Natural killer cell treated with Interleukin-12 subunit alpha and Interleukin-12 subunit beta and Interleukin-15 and Interleukin-18, amount 100 ng/mL, for 72 hours (primary cell): ENCODE measurements around the gene SOBP. TPM values are rescaled to one million over a fixed set of nuclear protein-coding genes. Genes with fewer than 3 reads are reported as not detected.

Experiments used
- ATAC-seq, 2 donors: fragments of 150-1000 bp; cut with Tn5 transposase in 1 of 2; sonication (Bioruptor Pico), chemical (Tn5 transposase) in 1 of 2; 2 replicates each; pipeline ENCODE4 v1.10.0; 2021
- DNase-seq: peaks from one replicate; pipeline ENCODE4 v3.0.0; 2022; ENCODE audit warnings: low spot score
- H3K27ac Mint-ChIP-seq, 2 donors: 1 replicate in 1 of 2; 2 replicates in 1 of 2; pipeline ENCODE4 v1.8.0; 2022; ENCODE audit warnings: mixed read lengths in 2 of 2, mild to moderate bottlenecking in 1 of 2, moderate library complexity in 1 of 2
- H3K27me3 Mint-ChIP-seq, 2 donors: 1 replicate in 1 of 2; 2 replicates in 1 of 2; pipeline ENCODE4 v1.8.0; 2022; ENCODE audit warnings: mixed read lengths in 2 of 2
- H3K36me3 Mint-ChIP-seq: one replicate; pipeline ENCODE4 v1.8.0; 2022; ENCODE audit warnings: mixed read lengths
- H3K4me1 Mint-ChIP-seq, 2 donors: 1 replicate in 1 of 2; 2 replicates in 1 of 2; pipeline ENCODE4 v1.8.0; 2022; ENCODE audit warnings: low read depth in 2 of 2, mixed read lengths in 2 of 2, mild to moderate bottlenecking in 1 of 2
- H3K4me3 Mint-ChIP-seq: one replicate; pipeline ENCODE4 v1.8.0; 2022; ENCODE audit warnings: mixed read lengths
- H3K9me3 Mint-ChIP-seq: 2 replicates; pipeline ENCODE4 v1.8.0; 2022; ENCODE audit warnings: mixed read lengths
- total RNA-seq, 2 donors: library from RNA; stranded (reverse); gene quantifications; one replicate each; pipeline ENCODE4 v1.2.3, GENCODE V29; 2022

SOBP gene, protein sequence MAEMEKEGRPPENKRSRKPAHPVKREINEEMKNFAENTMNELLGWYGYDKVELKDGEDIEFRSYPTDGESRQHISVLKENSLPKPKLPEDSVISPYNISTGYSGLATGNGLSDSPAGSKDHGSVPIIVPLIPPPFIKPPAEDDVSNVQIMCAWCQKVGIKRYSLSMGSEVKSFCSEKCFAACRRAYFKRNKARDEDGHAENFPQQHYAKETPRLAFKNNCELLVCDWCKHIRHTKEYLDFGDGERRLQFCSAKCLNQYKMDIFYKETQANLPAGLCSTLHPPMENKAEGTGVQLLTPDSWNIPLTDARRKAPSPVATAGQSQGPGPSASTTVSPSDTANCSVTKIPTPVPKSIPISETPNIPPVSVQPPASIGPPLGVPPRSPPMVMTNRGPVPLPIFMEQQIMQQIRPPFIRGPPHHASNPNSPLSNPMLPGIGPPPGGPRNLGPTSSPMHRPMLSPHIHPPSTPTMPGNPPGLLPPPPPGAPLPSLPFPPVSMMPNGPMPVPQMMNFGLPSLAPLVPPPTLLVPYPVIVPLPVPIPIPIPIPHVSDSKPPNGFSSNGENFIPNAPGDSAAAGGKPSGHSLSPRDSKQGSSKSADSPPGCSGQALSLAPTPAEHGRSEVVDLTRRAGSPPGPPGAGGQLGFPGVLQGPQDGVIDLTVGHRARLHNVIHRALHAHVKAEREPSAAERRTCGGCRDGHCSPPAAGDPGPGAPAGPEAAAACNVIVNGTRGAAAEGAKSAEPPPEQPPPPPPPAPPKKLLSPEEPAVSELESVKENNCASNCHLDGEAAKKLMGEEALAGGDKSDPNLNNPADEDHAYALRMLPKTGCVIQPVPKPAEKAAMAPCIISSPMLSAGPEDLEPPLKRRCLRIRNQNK
- under 1 TPM; 0.05 to 0.84 TPM for total RNA-seq

DNA sequence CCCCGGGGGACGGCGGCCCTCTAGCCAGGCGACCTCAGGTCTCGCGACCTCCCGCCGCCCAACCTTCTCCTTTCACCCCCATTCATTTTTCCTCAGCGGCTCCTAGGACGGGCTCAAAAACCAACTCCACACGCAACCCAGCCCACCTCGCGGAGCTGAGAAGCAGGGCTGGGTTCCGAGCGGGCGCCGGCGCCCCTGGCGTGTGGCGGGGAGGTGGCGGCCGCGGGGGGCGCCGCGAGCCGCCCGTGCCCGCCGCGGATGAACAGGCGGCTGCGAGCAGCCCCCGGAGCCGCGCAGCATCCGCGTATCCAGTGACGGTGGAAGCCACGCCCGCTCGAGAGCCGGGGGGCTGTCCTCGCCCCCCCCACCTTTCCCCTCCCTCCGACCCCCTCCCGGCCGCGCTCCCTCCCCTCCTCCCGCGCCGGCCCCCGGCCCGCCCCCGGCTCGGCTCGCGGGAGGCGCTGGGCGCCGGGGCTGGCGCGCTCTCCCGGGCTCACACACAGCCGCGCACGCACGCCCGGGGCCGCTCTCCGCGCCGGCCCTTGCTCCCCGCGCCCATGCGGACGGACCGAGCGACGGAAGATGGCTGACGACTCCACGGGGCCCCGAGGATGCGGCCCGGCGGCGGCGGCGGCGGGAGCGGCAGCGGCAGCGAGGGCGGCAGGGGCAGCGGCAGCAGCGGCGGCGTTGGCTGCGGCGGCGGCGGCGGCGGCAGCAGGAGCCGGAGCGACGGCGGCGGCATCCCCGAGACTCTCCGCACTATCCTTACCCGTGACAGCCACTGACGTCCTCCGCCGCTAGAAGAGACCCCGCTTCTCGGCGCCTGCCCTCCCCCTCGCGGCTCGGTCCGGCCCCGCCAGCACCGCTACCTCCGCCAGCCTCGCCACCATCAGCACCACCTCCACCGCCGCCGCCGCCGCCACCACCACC, at the start of gene SOBP:
Gene SOBP, plus strand, starts transcription at position 482 of the 930 bp plus-strand sequence. CDS start 500 bp downstream, outside the sequence.
- H3K4me3 Mint-ChIP-seq, result peak within 1 kb of the TSS; percentile 91
- H3K9me3 Mint-ChIP-seq, result no peaks in the 10 kb centered on the region
- H3K36me3 Mint-ChIP-seq, result peaks cover 6% of the 10 kb centered on the region
- H3K4me1 Mint-ChIP-seq, result peaks cover 14 to 16% of the 10 kb centered on the region in 2 donors
- peaks cover 34 to 36% of the 10 kb centered on the region in 2 donors for H3K27me3 Mint-ChIP-seq
- H3K27ac Mint-ChIP-seq, result no peak within 1 kb of the TSS
- ATAC-seq (peak; percentile 69 to 75), DNase-seq (no peak)

DNA sequence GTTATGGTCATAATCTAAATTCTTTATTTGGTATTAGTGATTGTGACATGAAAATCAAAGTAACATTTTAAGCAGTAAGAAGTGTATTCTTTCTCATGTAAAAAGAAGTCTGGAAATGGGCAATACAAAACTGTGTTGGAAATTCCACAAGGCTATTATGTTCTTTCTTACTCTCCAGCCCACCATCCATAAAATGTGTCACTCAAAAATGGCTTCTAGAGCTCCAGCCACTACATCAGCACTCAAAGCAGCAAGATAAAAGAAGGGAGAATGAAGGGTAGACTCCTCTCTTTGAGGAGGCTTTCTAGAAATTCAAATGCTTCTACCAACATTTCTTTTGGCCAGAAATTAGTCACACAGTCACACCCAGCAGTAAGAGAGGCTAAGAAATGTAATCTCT, 49.0 kb upstream of the SOBP start:
- no peaks in the 10 kb centered on the region for H3K9me3 Mint-ChIP-seq
- peaks cover 4% of the 10 kb centered on the region for H3K36me3 Mint-ChIP-seq
- H3K4me1 Mint-ChIP-seq, result peaks cover 16 to 23% of the 10 kb centered on the region in 2 donors
- no peak overlapping the region for H3K27ac Mint-ChIP-seq
- ATAC-seq (no peak), DNase-seq (no peak)
- no peak overlapping the region for H3K4me3 Mint-ChIP-seq
- no peaks in the 10 kb centered on the region for H3K27me3 Mint-ChIP-seq

DNA sequence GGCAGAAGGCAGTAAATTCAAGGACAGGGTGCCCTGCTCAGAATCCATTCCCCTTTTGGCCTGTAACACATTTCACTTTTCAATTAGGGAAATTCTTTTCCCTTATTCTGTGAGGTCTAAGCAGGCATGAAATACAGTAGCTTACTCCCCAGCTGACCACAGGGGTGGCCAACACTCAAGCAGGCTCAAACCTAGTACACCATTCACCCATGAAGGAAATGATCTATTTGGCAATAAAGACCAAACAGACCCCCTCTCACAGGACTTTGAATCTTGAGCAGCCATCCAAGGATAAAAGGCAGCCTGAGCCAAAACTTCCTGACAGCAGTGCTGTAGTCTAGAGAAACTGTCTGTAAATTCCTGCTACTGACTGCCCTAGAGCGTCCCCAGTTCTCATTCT, 48.2 kb upstream of the SOBP start:
- H3K27ac Mint-ChIP-seq, result no peak overlapping the region
- no peak overlapping the region for H3K4me3 Mint-ChIP-seq
- peaks cover 16 to 23% of the 10 kb centered on the region in 2 donors for H3K4me1 Mint-ChIP-seq
- ATAC-seq (no peak), DNase-seq (no peak)
- peaks cover 7% of the 10 kb centered on the region for H3K36me3 Mint-ChIP-seq
- H3K27me3 Mint-ChIP-seq, result no peaks in the 10 kb centered on the region
- H3K9me3 Mint-ChIP-seq, result peaks cover under 1% of the 10 kb centered on the region

DNA sequence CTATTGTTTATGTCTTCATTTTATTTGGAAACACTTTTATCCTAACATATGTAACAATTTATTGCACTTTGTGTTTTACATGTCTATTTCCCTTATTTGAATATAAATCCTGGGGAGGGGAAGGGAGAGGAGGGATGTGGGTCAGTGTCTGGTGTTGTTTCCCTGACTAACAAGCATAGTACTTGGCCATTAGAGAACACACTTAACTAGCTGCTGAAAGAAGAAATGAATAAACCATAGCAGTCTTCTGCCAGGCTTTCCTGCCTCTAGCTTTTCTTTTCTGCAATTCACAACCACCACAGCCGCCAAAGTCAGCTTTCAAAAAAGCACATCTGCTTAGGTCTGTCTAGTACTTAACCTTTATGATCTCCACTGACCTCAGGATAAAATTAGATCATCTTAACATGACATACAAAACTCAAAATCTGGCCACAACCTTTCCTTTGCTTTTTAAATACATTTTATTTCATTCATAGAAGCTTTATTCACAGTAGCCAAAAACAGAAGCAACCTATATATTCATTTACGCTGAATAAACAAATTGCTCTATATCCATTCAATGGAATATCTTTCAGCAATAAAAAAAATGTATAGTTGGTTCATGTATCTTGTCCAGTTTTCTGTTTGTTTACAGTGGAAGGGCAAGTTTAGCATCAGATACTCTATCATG, 46.8 kb upstream of the SOBP start:
- Mint-ChIP-seq H3K4me1 (peaks cover 11 to 18% of the 10 kb centered on the region in 2 donors), H3K27me3 (no peaks in the 10 kb centered on the region), H3K27ac (no peak overlapping the region), H3K4me3 (no peak overlapping the region), H3K36me3 (peaks cover 12% of the 10 kb centered on the region), H3K9me3 (peaks cover 3% of the 10 kb centered on the region)
- ATAC-seq (no peak), DNase-seq (no peak)

DNA sequence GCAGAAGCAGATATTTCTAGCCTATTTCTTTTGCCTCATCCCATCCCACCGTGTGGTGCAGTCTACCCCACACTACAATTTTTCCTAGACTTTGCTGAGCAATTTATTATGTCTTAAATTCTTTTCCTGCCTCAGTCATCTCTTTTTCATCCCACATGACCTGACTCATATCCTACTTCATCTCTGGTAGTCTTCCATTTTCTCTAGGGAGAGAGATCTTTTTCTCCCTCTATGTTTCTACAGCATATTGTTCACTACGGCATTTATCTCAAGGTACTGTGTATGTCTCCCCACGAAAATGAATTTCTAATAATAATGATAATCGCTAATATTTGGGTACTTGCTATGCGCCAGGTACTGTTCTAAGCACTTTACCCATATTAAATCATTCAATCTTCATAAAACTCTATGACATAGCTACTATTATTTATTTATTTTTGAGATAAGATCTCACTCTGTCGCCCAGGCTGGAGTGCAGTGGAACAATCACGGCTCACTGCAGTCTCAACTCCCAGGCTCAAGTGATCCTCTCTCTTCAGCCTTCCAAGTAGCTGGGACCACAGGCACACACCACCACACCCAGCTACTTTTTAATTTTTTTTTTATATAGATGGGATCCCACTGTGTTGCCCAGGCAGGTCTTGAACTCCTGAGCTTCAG, 46.2 kb upstream of the SOBP start:
- Mint-ChIP-seq H3K9me3 (peaks cover 8% of the 10 kb centered on the region), H3K27me3 (no peaks in the 10 kb centered on the region), H3K36me3 (peaks cover 19% of the 10 kb centered on the region), H3K4me1 (peaks cover 13 to 18% of the 10 kb centered on the region in 2 donors), H3K27ac (no peak overlapping the region), H3K4me3 (no peak overlapping the region)
- no peak for DNase-seq
- ATAC-seq, result no peak

DNA sequence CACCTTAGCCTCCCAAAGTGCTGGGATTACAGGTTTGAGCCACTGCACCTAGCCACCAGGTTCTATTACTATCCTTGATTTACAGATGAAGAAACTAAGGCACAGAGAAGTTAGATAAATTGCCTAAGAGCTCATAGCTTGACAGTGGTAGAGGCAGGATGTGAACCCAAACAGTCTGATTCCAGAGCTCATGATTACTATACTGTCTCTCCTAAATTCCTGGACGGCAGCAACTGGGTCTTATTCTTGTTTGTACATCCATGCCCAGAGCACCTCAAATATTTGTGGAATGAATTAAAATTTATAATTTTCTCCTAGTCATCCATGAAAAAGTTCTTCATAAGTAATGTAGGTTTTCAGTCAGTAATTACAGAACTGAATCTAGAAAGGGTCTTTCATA, 45.6 kb upstream of the SOBP start:
- ATAC-seq (no peak), DNase-seq (no peak)
- no peaks in the 10 kb centered on the region for H3K27me3 Mint-ChIP-seq
- H3K36me3 Mint-ChIP-seq, result peaks cover 23% of the 10 kb centered on the region
- peaks cover 8% of the 10 kb centered on the region for H3K9me3 Mint-ChIP-seq
- no peak overlapping the region for H3K4me3 Mint-ChIP-seq
- H3K4me1 Mint-ChIP-seq, result peaks cover 13 to 18% of the 10 kb centered on the region in 2 donors
- H3K27ac Mint-ChIP-seq, result no peak overlapping the region

DNA sequence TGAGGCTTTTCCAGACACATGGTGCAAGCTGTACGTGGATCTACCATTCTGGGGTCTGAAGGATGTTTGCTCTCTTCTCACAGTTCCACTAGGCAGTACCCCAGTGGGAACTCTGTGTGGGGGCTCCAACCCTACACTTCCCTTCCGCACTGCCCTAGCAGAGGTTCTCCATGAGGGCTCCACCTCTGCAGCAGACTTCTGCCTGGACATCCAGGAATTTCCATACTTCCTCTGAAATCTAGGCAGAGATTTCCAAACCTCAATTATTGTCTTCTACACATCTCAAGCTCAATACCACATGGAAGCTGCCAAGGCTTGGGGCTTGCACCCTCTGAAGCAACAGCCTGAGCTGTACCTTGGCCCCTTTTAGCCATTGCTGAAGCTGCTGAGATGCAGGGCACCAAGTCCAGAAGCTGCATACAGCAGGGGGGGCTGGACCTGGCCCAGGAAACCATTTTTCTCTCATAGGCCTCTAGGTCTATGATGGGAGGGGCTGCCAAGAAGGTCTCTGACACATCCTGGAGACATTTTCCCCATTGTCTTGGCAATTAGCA, 42.2 kb upstream of the SOBP start:
- H3K4me1 Mint-ChIP-seq, result peaks cover 3 to 7% of the 10 kb centered on the region in 2 donors
- DNase-seq (no peak), ATAC-seq (no peak)
- H3K36me3 Mint-ChIP-seq, result peaks cover 26% of the 10 kb centered on the region
- H3K9me3 Mint-ChIP-seq, result peaks cover 11% of the 10 kb centered on the region
- no peak overlapping the region for H3K4me3 Mint-ChIP-seq
- no peaks in the 10 kb centered on the region for H3K27me3 Mint-ChIP-seq
- no peak overlapping the region for H3K27ac Mint-ChIP-seq

DNA sequence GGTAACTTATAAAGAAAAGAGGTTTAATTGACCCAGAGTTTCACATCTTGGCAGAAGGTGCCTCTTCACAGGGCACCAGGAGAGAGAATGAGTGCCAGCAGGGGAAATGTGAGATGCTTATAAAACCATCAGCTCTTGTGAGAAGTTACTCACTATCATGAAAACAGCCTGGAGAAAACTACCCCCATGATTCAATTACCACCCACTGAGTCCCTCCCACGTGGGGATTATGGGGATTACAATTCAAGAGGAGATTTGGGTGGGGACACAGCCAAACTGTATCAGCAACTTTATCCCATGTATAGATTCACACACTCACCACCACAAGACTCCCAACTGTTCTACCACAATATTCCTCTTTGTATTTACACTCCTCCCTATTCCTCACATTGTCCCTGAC, 41.1 kb upstream of the SOBP start:
- no peak for DNase-seq
- H3K4me1 Mint-ChIP-seq, result peaks cover under 1 to 2% of the 10 kb centered on the region in 2 donors
- no peak overlapping the region for H3K27ac Mint-ChIP-seq
- H3K36me3 Mint-ChIP-seq, result peaks cover 26% of the 10 kb centered on the region
- no peak overlapping the region for H3K4me3 Mint-ChIP-seq
- H3K27me3 Mint-ChIP-seq, result no peaks in the 10 kb centered on the region
- no peak for ATAC-seq
- peaks cover 11% of the 10 kb centered on the region for H3K9me3 Mint-ChIP-seq

DNA sequence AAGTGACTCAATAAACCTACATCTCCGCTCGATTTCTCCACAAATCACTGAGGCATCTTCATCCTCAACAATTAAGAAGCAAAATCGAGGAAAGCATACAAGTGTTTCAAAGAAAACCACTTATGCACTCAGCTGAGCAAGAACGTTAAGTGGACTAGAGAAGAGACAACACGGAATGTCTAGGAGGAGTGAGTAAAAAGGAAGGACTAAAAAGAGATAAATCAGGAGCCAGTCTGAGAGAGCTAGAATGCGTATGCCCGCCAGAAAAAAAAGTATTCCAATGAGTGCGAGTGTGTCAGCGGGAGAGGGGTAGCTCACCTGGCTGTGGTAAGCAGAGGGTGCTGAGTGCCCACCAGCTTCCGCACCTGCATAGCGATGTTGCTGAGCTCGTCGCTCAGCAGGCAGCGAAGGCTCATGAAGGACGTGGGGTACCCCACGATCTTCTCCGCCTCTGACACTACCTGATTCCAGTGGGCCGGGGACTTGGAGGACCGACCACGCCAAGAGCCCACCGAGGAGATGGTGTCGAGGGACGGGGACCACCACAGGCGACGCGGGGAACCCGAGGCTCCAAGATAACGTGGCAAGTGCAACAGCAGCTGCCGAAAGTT, 31.1 kb upstream of the SOBP start:
- Mint-ChIP-seq H3K4me3 (peak overlapping the region; percentile 98), H3K9me3 (no peaks in the 10 kb centered on the region), H3K27me3 (no peaks in the 10 kb centered on the region), H3K4me1 (peaks cover 13 to 19% of the 10 kb centered on the region in 2 donors), H3K27ac (peak overlapping the region; percentile 89 to 95), H3K36me3 (no peaks in the 10 kb centered on the region)
- ATAC-seq, result peak; percentile 0 to 25
- no peak for DNase-seq

DNA sequence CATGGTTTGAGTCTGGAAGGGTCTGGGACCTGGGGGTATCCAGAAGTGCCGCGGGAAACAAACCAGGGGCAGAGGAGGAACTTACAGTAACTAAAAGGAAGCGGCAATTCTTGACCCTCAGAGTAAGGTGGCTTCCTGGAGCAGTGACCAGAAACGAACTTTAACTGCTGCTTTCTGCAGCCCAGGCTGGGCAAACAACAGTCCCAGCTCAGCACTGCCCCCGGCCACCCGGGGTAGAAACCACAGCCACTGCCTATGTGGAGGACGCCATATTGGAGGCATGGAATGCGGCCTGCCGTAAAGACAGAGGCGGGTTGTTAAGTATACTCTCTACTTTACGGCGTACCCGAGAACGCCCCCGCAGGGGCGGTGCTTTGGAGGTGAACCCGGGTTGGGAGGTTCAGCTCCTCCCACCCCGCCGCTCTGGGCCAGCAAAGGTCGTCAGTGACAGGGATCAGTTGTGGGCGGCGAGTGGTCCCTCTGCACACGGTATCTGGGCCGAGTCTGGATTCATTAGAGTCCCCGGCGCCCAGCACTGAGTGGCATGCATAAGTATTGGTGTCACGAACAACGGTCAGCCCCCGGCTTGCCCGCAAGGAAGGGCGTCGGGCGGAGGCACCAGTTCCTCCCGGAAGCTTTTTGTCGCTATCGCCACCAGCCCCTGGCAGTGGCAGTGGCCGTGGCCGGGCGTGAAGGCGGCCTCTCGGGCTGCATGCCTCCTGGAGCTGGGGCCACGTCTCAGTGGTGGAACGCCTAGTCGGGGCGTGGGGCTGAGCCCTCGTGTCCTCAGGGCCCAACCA, 30.4 kb upstream of the SOBP start, which contains the start of gene PDSS2:
Gene PDSS2, minus strand, starts transcription at position 282 of the 800 bp plus-strand sequence. Its CDS starts 279 bp downstream, at position 3.
- H3K27ac Mint-ChIP-seq, result peak within 1 kb of the TSS; percentile 89 to 95
- no peaks in the 10 kb centered on the region for H3K27me3 Mint-ChIP-seq
- peak within 1 kb of the TSS; percentile 98 for H3K4me3 Mint-ChIP-seq
- no peaks in the 10 kb centered on the region for H3K9me3 Mint-ChIP-seq
- peaks cover 13 to 19% of the 10 kb centered on the region in 2 donors for H3K4me1 Mint-ChIP-seq
- H3K36me3 Mint-ChIP-seq, result no peaks in the 10 kb centered on the region
- ATAC-seq, result peak; percentile 98 to 99
- peak; percentile 99 for DNase-seq

DNA sequence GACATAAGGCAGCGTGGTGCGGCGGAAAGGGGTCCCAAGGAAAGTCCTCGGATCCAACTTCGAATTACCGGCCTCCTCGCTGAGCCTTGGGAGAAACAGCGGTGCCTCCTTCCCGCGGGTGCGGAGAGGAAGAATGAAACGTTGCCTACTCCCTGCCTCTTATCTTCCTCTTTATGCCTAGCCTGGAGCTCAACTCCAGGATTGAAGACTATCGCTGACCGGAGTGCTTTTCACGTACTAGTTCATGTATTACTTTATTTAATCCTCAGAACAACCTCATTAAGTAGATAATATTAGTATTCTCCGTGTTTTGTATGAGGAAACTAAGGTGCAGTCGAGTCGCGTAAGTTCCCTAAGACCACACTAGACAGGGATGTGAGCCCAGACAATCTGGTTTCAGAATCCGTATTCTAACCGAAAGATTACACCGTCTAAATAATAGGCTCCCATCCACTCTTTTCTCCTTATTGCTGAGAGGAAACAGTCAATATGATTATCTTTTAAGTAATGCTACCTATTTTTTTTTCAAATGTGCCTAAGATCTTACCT, 29.8 kb upstream of the SOBP start:
- H3K36me3 Mint-ChIP-seq, result no peaks in the 10 kb centered on the region
- peak overlapping the region; percentile 89 to 95 for H3K27ac Mint-ChIP-seq
- ATAC-seq, result no peak
- peaks cover 13 to 17% of the 10 kb centered on the region in 2 donors for H3K4me1 Mint-ChIP-seq
- DNase-seq, result no peak
- peak overlapping the region; percentile 98 for H3K4me3 Mint-ChIP-seq
- H3K27me3 Mint-ChIP-seq, result no peaks in the 10 kb centered on the region
- H3K9me3 Mint-ChIP-seq, result no peaks in the 10 kb centered on the region
